Liver (tissue), 9 donors: ENCODE measurements around the gene TUFT1. TPM values are rescaled to one million over a fixed set of nuclear protein-coding genes. Genes with fewer than 3 reads are reported as not detected.

ENCODE experiments used
- DNase-seq: peaks from one replicate; pipeline ENCODE4 v3.0.0-alpha.2; 2017; ENCODE audit warnings: low spot score
- H3K27ac ChIP-seq, 2 donors: one replicate each; pipeline ENCODE4 v1.7.0; 2013; ENCODE audit warnings: inconsistent platforms in 2 of 2, low read length in 2 of 2, control low read depth in 1 of 2, low read depth in 1 of 2, mild to moderate bottlenecking in 1 of 2
- H3K27me3 ChIP-seq, 4 donors: one replicate each; pipeline versions ENCODE4 v1.6.1 to v1.7.0; 2013; ENCODE audit warnings: low read length in 3 of 4, inconsistent platforms in 1 of 4, mild to moderate bottlenecking in 1 of 4, moderate library complexity in 1 of 4; ENCODE audit not compliant: control insufficient read depth in 4 of 4, insufficient read depth in 4 of 4
- H3K36me3 ChIP-seq, 4 donors: one replicate each; pipeline versions ENCODE4 v1.6.1 to v1.7.0; 2013; ENCODE audit warnings: low read length in 3 of 4, mild to moderate bottlenecking in 3 of 4, low read depth in 1 of 4, moderate library complexity in 1 of 4; ENCODE audit not compliant: control insufficient read depth in 4 of 4, insufficient read depth in 3 of 4
- H3K4me1 ChIP-seq, 4 donors: one replicate each; pipeline versions ENCODE4 v1.6.1 to v1.7.0; 2013; ENCODE audit warnings: low read length in 3 of 4, mild to moderate bottlenecking in 3 of 4, moderate library complexity in 1 of 4; ENCODE audit not compliant: control insufficient read depth in 4 of 4, insufficient read depth in 4 of 4
- H3K4me3 ChIP-seq, 3 donors: one replicate each; pipeline versions ENCODE4 v1.6.1 to v1.7.0; 2013; ENCODE audit warnings: low read length in 3 of 3, control low read depth in 1 of 3, low read depth in 1 of 3, mild to moderate bottlenecking in 1 of 3
- H3K9ac ChIP-seq, 2 donors: one replicate each; pipeline ENCODE4 v1.7.0; 2013; ENCODE audit warnings: low read length in 2 of 2, mild to moderate bottlenecking in 2 of 2, moderate library complexity in 2 of 2, control low read depth in 1 of 2, low read depth in 1 of 2
- H3K9me3 ChIP-seq, 4 donors: one replicate each; pipeline versions ENCODE4 v1.6.1 to v1.7.0; 2013; ENCODE audit warnings: low read length in 3 of 4; ENCODE audit not compliant: control insufficient read depth in 4 of 4
- ATF3 ChIP-seq: IDR thresholded peaks from 2 replicates; pipeline ENCODE4 v1.6.1; 2016; ENCODE audit warnings: antibody characterized with exemption
- FOXA1 ChIP-seq: IDR thresholded peaks from 2 replicates; pipeline ENCODE4 v1.6.1; 2016; ENCODE audit warnings: antibody characterized with exemption
- FOXA2 ChIP-seq: IDR thresholded peaks from 2 replicates; pipeline ENCODE4 v1.6.1; 2016; ENCODE audit warnings: antibody characterized with exemption
- GABPA ChIP-seq, 2 donors: IDR thresholded peaks in 1 of 2; conservative IDR thresholded peaks in 1 of 2; 2 replicates each; pipeline ENCODE4 v1.6.1; 2016; ENCODE audit warnings: antibody characterized with exemption in 2 of 2, mild to moderate bottlenecking in 1 of 2, moderate library complexity in 1 of 2
- HNF4G ChIP-seq: IDR thresholded peaks from 2 replicates; pipeline ENCODE4 v1.6.1; 2016; ENCODE audit warnings: antibody characterized with exemption
- JUND ChIP-seq, 2 donors: IDR thresholded peaks; 2 replicates each; pipeline ENCODE4 v1.6.1; 2016; ENCODE audit warnings: antibody characterized with exemption in 2 of 2
- MAX ChIP-seq: IDR thresholded peaks from 2 replicates; pipeline ENCODE4 v1.6.1; 2016; ENCODE audit warnings: antibody characterized with exemption
- NR2F2 ChIP-seq: IDR thresholded peaks from 2 replicates; pipeline ENCODE4 v1.6.1; 2016; ENCODE audit warnings: antibody characterized with exemption
- RAD21 ChIP-seq, 2 donors: IDR thresholded peaks; 2 replicates each; pipeline ENCODE4 v1.6.1; 2016; ENCODE audit warnings: antibody characterized with exemption in 2 of 2, mild to moderate bottlenecking in 2 of 2
- RXRA ChIP-seq, 2 donors: IDR thresholded peaks; 2 replicates each; pipeline ENCODE4 v1.6.1; 2017 to 2018; ENCODE audit warnings: antibody characterized with exemption in 2 of 2, mild to moderate bottlenecking in 1 of 2
- SP1 ChIP-seq: IDR thresholded peaks from 2 replicates; pipeline ENCODE4 v1.6.1; 2018; ENCODE audit warnings: antibody characterized with exemption, mild to moderate bottlenecking
- TAF1 ChIP-seq: conservative IDR thresholded peaks from 2 replicates; pipeline ENCODE4 v1.6.1; 2016; ENCODE audit warnings: antibody characterized with exemption, mild to moderate bottlenecking
- YY1 ChIP-seq: IDR thresholded peaks from 2 replicates; pipeline ENCODE4 v1.6.1; 2016; ENCODE audit warnings: antibody characterized with exemption, mild to moderate bottlenecking
- WGBS: extraction: QIAGEN DNeasy Blood & Tissue Kit; methylation state at CpG from one replicate; pipeline ENCODE4 v1.1.7; 2013; 5-methylcytosine and 5-hydroxymethylcytosine counted together
- polyA plus RNA-seq, 2 donors: library from polyadenylated mRNA; stranded (reverse) in 1 of 2; unstranded in 1 of 2; fragments of 200-250 nt in 1 of 2; fragments of >200 nt in 1 of 2; fragmentation: Nextera tagmentation in 1 of 2; extraction: Ambion mirVana in 1 of 2; gene quantifications; one replicate each; pipeline versions ENCODE4 v1.2.1 to v1.2.3, GENCODE V29; 2013 to 2015
- total RNA-seq, 2 donors: library from RNA; depleted of rRNA; stranded (reverse); fragments of >200 nt; gene quantifications; one replicate each; pipeline ENCODE4 v1.2.3, GENCODE V29; 2014
- TF ChIP-seq, protein P1 (sequence below): fragments of 150-350 bp; IDR thresholded peaks from 2 replicates; pipeline ENCODE4 v1.5.1; 2017; ENCODE audit warnings: improper control_type of control experiment, low read depth, low read length; ENCODE audit not compliant: missing input control
- TF ChIP-seq, protein P2 (sequence below): IDR thresholded peaks from 2 replicates; pipeline ENCODE4 v1.6.1; 2016; ENCODE audit warnings: antibody characterized with exemption
- donor health status: healthy.
- donor health status: healthy.
- donor health status: healthy.
- donor health status: healthy.
- donor health status: healthy.

The TUFT1 gene
- total and polyA plus RNA-seq, 4 donors = 1.7 to 4.8 (median 3.0) TPM

- TF ChIP-seq RXRA (IDR thresholded peaks at IDR 0.05) (no peak), JUND (IDR thresholded peaks at IDR 0.05) (no peak), NR2F2 (no peak), FOXA2 (no peak), HNF4G (no peak), MAX (no peak), TAF1 (no peak), RAD21 (IDR thresholded peaks at IDR 0.05) (no peak), SP1 (no peak), FOXA1 (no peak)
- TF ChIP-seq, protein P1, sequence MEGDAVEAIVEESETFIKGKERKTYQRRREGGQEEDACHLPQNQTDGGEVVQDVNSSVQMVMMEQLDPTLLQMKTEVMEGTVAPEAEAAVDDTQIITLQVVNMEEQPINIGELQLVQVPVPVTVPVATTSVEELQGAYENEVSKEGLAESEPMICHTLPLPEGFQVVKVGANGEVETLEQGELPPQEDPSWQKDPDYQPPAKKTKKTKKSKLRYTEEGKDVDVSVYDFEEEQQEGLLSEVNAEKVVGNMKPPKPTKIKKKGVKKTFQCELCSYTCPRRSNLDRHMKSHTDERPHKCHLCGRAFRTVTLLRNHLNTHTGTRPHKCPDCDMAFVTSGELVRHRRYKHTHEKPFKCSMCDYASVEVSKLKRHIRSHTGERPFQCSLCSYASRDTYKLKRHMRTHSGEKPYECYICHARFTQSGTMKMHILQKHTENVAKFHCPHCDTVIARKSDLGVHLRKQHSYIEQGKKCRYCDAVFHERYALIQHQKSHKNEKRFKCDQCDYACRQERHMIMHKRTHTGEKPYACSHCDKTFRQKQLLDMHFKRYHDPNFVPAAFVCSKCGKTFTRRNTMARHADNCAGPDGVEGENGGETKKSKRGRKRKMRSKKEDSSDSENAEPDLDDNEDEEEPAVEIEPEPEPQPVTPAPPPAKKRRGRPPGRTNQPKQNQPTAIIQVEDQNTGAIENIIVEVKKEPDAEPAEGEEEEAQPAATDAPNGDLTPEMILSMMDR = no peak
- TF ChIP-seq, protein P2, sequence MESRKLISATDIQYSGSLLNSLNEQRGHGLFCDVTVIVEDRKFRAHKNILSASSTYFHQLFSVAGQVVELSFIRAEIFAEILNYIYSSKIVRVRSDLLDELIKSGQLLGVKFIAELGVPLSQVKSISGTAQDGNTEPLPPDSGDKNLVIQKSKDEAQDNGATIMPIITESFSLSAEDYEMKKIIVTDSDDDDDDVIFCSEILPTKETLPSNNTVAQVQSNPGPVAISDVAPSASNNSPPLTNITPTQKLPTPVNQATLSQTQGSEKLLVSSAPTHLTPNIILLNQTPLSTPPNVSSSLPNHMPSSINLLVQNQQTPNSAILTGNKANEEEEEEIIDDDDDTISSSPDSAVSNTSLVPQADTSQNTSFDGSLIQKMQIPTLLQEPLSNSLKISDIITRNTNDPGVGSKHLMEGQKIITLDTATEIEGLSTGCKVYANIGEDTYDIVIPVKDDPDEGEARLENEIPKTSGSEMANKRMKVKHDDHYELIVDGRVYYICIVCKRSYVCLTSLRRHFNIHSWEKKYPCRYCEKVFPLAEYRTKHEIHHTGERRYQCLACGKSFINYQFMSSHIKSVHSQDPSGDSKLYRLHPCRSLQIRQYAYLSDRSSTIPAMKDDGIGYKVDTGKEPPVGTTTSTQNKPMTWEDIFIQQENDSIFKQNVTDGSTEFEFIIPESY = no peak
- H3K27ac ChIP-seq = no peak overlapping the region
These were observed 21.2 kb upstream of the TUFT1 start for GRCh38 chr1:151518936-151519335.

GRCh38 chr1:151519667-151520066 lies 20.4 kb upstream of the TUFT1 start:
- TF ChIP-seq RAD21 (IDR thresholded peaks at IDR 0.05) = no peak
- TF ChIP-seq YY1 = no peak
- no peak for TF ChIP-seq NR2F2
- no peak for TF ChIP-seq MAX
- no peak for TF ChIP-seq FOXA2
- TF ChIP-seq GABPA (IDR thresholded peaks at IDR 0.05 in 1 of 2, conservative IDR thresholded peaks at IDR 0.05 in 1 of 2) = no peak
- TF ChIP-seq ATF3 = no peak
- TF ChIP-seq, protein P2 = no peak
- TF ChIP-seq JUND (IDR thresholded peaks at IDR 0.05) = no peak
- 81% methylated on average over 2 of the region's 2 CpGs for WGBS
- H3K27me3 ChIP-seq = no peaks in the 10 kb centered on the region
- no peaks in the 10 kb centered on the region for H3K9me3 ChIP-seq
- no peak overlapping the region for H3K27ac ChIP-seq
- H3K36me3 ChIP-seq = peaks cover 10 to 25% (median 20%) of the 10 kb centered on the region in 4 donors
- no peak overlapping the region for H3K9ac ChIP-seq
- DNase-seq = no peak
- peaks cover under 1 to 38% (median 25%) of the 10 kb centered on the region in 4 donors for H3K4me1 ChIP-seq
- H3K4me3 ChIP-seq = no peak overlapping the region

More at GRCh38 chr1:151518936-151519335, 21.2 kb upstream of the TUFT1 start:
- peaks cover 2 to 45% (median 26%) of the 10 kb centered on the region in 4 donors for H3K4me1 ChIP-seq
- no peaks in the 10 kb centered on the region for H3K27me3 ChIP-seq
- H3K9ac ChIP-seq = no peak overlapping the region
- no peak overlapping the region for H3K4me3 ChIP-seq
- H3K36me3 ChIP-seq = peaks cover 8 to 18% (median 13%) of the 10 kb centered on the region in 4 donors
- WGBS = 97% methylated on average over 15 of the region's 15 CpGs
- DNase-seq = no peak
- no peaks in the 10 kb centered on the region for H3K9me3 ChIP-seq
